Cardiac fibroblast (primary cell): ENCODE results near the gene UCK1.

Source experiments
- DNase-seq, 2 donors: peaks; one replicate each; pipeline versions ENCODE4 v3.0.0 to v3.0.0-alpha.2; 2010; ENCODE audit warnings: low read depth in 2 of 2
- H3K4me3 ChIP-seq, 2 donors: replicated peaks in 1 of 2; 1 replicate in 1 of 2; 2 replicates in 1 of 2; pipeline ENCODE4 v1.5.1; 2011; ENCODE audit warnings: low read depth in 2 of 2, low read length in 2 of 2, mild to moderate bottlenecking in 2 of 2, moderate library complexity in 1 of 2
- CTCF ChIP-seq: IDR thresholded peaks from one replicate; pipeline ENCODE4 v1.5.1; 2011; ENCODE audit warnings: low read depth, mild to moderate bottlenecking, low read length, inconsistent platforms

The UCK1 gene

GRCh38 chr9:131524665-131525315, 6.3 kb downstream of the UCK1 start:
- no peak overlapping the region for H3K4me3 ChIP-seq
- no peak for DNase-seq
- TF ChIP-seq CTCF: no peak

GRCh38 chr9:131523451-131524435, 7.3 kb downstream of the UCK1 start:
- TF ChIP-seq CTCF: no peak
- DNase-seq: no peak
- no peak overlapping the region for H3K4me3 ChIP-seq

GRCh38 chr9:131523086-131523388, 8.0 kb downstream of the UCK1 start:
- TF ChIP-seq CTCF: no peak
- DNase-seq: no peak
- H3K4me3 ChIP-seq: no peak overlapping the region

GRCh38 chr9:131522257-131523085, 8.6 kb downstream of the UCK1 start:
- H3K4me3 ChIP-seq: no peak overlapping the region
- no peak for DNase-seq
- no peak for TF ChIP-seq CTCF

GRCh38 chr9:131521822-131522221, 9.2 kb downstream of the UCK1 start:
- no peak overlapping the region for H3K4me3 ChIP-seq
- TF ChIP-seq CTCF: no peak
- no peak for DNase-seq

- no peak for TF ChIP-seq CTCF
- no peak overlapping the region for H3K4me3 ChIP-seq
- no peak for DNase-seq
These were observed 9.9 kb downstream of the UCK1 start for GRCh38 chr9:131521203-131521602.
